Measurements from ENCODE around the gene FBLN2. TPM values are rescaled to one million over a fixed set of nuclear protein-coding genes. Genes with fewer than 3 reads are reported as not detected.

FBLN2 gene
- total RNA-seq, 2 experiments from 2014 or later = not detected

DNA sequence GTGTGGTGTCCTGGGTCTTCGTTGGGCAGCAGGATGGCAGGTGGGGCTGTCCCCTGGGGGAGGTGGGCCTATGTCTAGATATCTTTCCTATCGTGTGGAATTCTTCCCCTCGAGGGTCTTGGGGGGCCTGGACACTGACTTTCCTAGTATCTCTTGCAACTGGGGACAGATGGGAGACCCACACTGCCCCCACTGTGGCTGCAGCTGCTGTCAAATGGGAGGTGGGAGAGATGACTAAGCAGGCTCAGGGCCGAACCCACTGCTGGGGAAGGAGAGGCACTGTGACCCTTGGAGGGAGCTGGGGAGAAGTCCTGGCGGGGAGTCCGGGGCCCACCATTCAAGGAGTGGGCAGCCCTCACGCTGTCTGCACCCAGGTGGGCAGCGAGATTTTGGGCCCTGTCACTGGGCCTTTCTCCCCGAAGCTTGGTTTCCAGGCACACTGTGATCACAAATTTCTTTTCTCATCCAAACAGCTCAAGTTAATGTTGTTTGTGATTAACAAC lies 2.9 kb upstream of the FBLN2 start:
- H3K4me1 Mint-ChIP-seq (ENCODE audit: low read depth) = peaks cover 27% of the 10 kb centered on the region
- peaks cover 29% of the 10 kb centered on the region for H3K27me3 Mint-ChIP-seq (ENCODE audit: low read depth)
- H3K27ac Mint-ChIP-seq = no peak overlapping the region
- intact Hi-C loops (cut with micrococcal nuclease) = loop anchor here (5.0 kb wide), 1 partner anchor 44 kb away; no protein-coding TSS in a partner anchor
- no peaks in the 10 kb centered on the region for H3K36me3 Mint-ChIP-seq (ENCODE audit: low read depth)
- no peak for DNase-seq
- CTCF ChIA-PET = interaction anchor here (2.4 kb wide), 1 partner anchor 102 kb away, joined by 9 read pairs; no protein-coding TSS in a partner anchor
- H3K4me3 Mint-ChIP-seq = no peak overlapping the region
- peaks cover 4% of the 10 kb centered on the region for H3K9me3 Mint-ChIP-seq

DNA sequence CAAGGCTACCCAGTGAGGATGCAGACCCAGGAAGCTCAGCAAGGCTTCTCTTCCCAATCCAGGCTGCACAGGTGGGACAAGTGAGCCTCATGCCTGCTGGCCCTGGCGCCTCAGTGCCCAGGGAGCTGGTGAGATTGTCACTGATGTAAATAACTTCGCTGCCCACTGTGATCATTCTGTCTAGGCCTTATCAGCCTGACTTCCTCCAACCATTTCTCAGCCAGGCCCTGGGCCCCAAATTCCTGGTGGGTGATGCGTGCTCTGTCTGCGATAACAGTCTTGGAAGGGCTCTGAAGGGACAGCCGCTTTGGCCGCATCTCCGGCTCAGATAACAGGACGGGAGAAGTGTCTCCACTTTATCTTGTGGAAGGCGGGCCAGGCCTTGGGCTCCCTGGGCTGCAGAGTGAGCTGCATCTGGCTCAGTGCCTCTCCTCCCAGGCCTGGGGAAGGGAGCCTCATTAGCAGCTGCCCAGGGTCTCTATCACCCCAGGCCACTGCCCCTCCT lies 2.2 kb upstream of the FBLN2 start:
- H3K4me1 Mint-ChIP-seq (ENCODE audit: low read depth) = peaks cover 27% of the 10 kb centered on the region
- no peak for DNase-seq
- H3K27ac Mint-ChIP-seq = no peak overlapping the region
- no peaks in the 10 kb centered on the region for H3K36me3 Mint-ChIP-seq (ENCODE audit: low read depth)
- CTCF ChIA-PET = no interaction called here
- peaks cover 29% of the 10 kb centered on the region for H3K27me3 Mint-ChIP-seq (ENCODE audit: low read depth)
- intact Hi-C loops (cut with micrococcal nuclease) = loop anchor here (5.0 kb wide), 1 partner anchor 44 kb away; no protein-coding TSS in a partner anchor
- H3K4me3 Mint-ChIP-seq = no peak overlapping the region
- H3K9me3 Mint-ChIP-seq = peaks cover 2% of the 10 kb centered on the region

DNA sequence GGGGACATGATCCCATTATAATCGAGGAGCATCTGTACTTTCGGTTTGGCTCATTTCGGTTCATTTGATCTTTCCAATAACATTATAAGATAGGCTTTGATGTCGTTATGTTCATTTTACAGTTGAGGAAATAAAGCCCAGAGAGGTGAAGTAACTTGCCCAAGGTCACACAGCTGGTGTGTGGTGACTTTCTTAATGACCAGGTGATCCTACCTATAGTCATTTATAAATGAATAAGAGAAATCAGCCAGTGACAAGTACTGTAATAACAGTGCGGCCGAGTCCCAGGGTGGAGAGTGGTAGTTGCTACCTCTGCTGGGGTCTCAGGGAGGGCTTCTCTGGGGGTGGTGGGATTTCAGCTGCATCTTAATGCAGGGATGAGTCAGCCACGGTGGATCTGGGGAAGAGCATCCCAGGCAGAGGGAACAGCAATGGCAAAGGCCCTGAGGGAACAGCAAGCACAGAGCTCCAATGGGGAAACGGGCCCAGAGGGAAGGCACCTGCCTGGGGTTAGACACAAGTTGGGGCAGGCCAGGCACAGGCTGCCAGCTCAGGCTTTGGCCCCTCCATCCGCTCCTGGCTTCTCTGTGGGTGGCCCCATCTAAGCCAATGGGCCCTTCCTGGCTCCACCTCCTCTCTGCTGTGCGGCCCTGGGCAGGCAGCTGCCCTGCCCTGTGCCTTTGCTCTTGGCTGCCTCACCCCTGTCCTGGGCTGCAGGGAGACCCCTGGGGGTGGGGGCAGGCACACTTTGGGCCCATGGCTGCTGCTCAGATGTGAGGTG lies 1.1 kb upstream of the FBLN2 start:
- H3K4me3 Mint-ChIP-seq = peak overlapping the region; percentile 0
- H3K9me3 Mint-ChIP-seq = no peaks in the 10 kb centered on the region
- DNase-seq = no peak
- CTCF ChIA-PET = no interaction called here
- intact Hi-C loops (cut with micrococcal nuclease) = loop anchor here (5.0 kb wide), 1 partner anchor 45 kb away; no protein-coding TSS in a partner anchor
- peaks cover 27% of the 10 kb centered on the region for H3K4me1 Mint-ChIP-seq (ENCODE audit: low read depth)
- H3K36me3 Mint-ChIP-seq (ENCODE audit: low read depth) = no peaks in the 10 kb centered on the region
- H3K27me3 Mint-ChIP-seq (ENCODE audit: low read depth) = peaks cover 34% of the 10 kb centered on the region
- H3K27ac Mint-ChIP-seq = no peak overlapping the region

- intact Hi-C loops (cut with micrococcal nuclease) = loop anchor here (5.0 kb wide), 1 partner anchor 48 kb away; no protein-coding TSS in a partner anchor
- CTCF ChIA-PET = no interaction called here
- peaks cover 36% of the 10 kb centered on the region for H3K27me3 Mint-ChIP-seq (ENCODE audit: low read depth)
Observed at GRCh38 chr3:13549623-13550422, 898 bp downstream of the FBLN2 start.

GRCh38 chr3:13550423-13550690 lies 1.4 kb downstream of the FBLN2 start:
- H3K36me3 Mint-ChIP-seq (ENCODE audit: low read depth) = no peaks in the 10 kb centered on the region
- H3K4me3 Mint-ChIP-seq = no peak overlapping the region
- peaks cover 11% of the 10 kb centered on the region for H3K4me1 Mint-ChIP-seq (ENCODE audit: low read depth)
- H3K27me3 Mint-ChIP-seq (ENCODE audit: low read depth) = peaks cover 31% of the 10 kb centered on the region
- CTCF ChIA-PET = no interaction called here
- DNase-seq = no peak
- no peak overlapping the region for H3K27ac Mint-ChIP-seq
- no peaks in the 10 kb centered on the region for H3K9me3 Mint-ChIP-seq
- intact Hi-C loops (cut with micrococcal nuclease) = no loop called here

More at GRCh38 chr3:13549623-13550422, 898 bp downstream of the FBLN2 start:
- DNase-seq = peak; percentile 11
- no peaks in the 10 kb centered on the region for H3K36me3 Mint-ChIP-seq (ENCODE audit: low read depth)
- no peaks in the 10 kb centered on the region for H3K9me3 Mint-ChIP-seq
- H3K27ac Mint-ChIP-seq = no peak overlapping the region
- H3K4me3 Mint-ChIP-seq = peak overlapping the region; percentile 36
- peaks cover 17% of the 10 kb centered on the region for H3K4me1 Mint-ChIP-seq (ENCODE audit: low read depth)

- Mint-ChIP-seq H3K36me3 (ENCODE audit: low read depth) (no peaks in the 10 kb centered on the region), H3K4me1 (ENCODE audit: low read depth) (peaks cover 10% of the 10 kb centered on the region), H3K27me3 (ENCODE audit: low read depth) (peaks cover 29% of the 10 kb centered on the region), H3K9me3 (no peaks in the 10 kb centered on the region), H3K27ac (no peak overlapping the region), H3K4me3 (no peak overlapping the region)
- DNase-seq = no peak
- CTCF ChIA-PET = no interaction called here
- intact Hi-C loops (cut with micrococcal nuclease) = no loop called here
Observed at GRCh38 chr3:13550791-13551360, 2.0 kb downstream of the FBLN2 start.

- Mint-ChIP-seq H3K9me3 (no peaks in the 10 kb centered on the region), H3K36me3 (ENCODE audit: low read depth) (no peaks in the 10 kb centered on the region), H3K4me3 (no peak overlapping the region), H3K4me1 (ENCODE audit: low read depth) (peaks cover 9% of the 10 kb centered on the region), H3K27me3 (ENCODE audit: low read depth) (peaks cover 26% of the 10 kb centered on the region), H3K27ac (no peak overlapping the region)
- intact Hi-C loops (cut with micrococcal nuclease) = no loop called here
- no peak for DNase-seq
- CTCF ChIA-PET = no interaction called here
Observed at GRCh38 chr3:13552857-13553652, 4.1 kb downstream of the FBLN2 start.

- CTCF ChIA-PET = no interaction called here
- DNase-seq = no peak
Observed at GRCh38 chr3:13553686-13554085, 4.8 kb downstream of the FBLN2 start.

DNA sequence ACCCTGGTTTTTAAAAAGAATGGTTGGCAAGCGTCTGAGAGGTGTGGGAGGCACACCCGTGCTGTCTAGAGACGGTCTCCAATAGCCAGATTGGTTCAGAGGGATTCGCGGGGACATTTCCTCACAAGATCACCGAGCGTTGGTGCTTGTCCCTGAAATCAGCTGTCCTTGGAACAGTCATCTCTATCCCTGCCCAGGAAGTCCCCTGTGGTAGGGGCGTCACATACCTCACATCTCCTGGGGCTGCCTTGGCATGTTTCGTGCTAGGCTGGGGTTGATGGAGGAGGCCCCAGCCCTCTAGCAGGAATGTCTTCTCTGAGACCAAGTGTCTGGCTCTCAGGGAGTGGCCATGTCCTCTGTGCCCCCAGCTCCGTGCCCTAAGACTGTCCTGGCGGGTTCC lies 6.8 kb downstream of the FBLN2 start:
- Mint-ChIP-seq H3K9me3 (no peaks in the 10 kb centered on the region), H3K27me3 (ENCODE audit: low read depth) (peaks cover 14% of the 10 kb centered on the region), H3K27ac (no peak overlapping the region), H3K36me3 (ENCODE audit: low read depth) (no peaks in the 10 kb centered on the region), H3K4me3 (no peak overlapping the region), H3K4me1 (ENCODE audit: low read depth) (no peaks in the 10 kb centered on the region)
- intact Hi-C loops (cut with micrococcal nuclease) = no loop called here
- DNase-seq = no peak
- CTCF ChIA-PET = interaction anchor here (0.6 kb wide), 1 partner anchor 500 kb away, joined by 3 read pairs; no protein-coding TSS in a partner anchor

More at GRCh38 chr3:13553686-13554085, 4.8 kb downstream of the FBLN2 start:
- peaks cover 5% of the 10 kb centered on the region for H3K4me1 Mint-ChIP-seq (ENCODE audit: low read depth)
- intact Hi-C loops (cut with micrococcal nuclease) = no loop called here
- no peak overlapping the region for H3K27ac Mint-ChIP-seq
- no peaks in the 10 kb centered on the region for H3K9me3 Mint-ChIP-seq
- no peaks in the 10 kb centered on the region for H3K36me3 Mint-ChIP-seq (ENCODE audit: low read depth)
- H3K27me3 Mint-ChIP-seq (ENCODE audit: low read depth) = peaks cover 20% of the 10 kb centered on the region
- no peak overlapping the region for H3K4me3 Mint-ChIP-seq

GRCh38 chr3:13556207-13556606 lies 7.3 kb downstream of the FBLN2 start:
- Mint-ChIP-seq H3K4me1 (ENCODE audit: low read depth) (no peaks in the 10 kb centered on the region), H3K27ac (no peak overlapping the region)
- CTCF ChIA-PET = no interaction called here

GRCh38 chr3:13556917-13557316 lies 8.0 kb downstream of the FBLN2 start:
- CTCF ChIA-PET = no interaction called here
- DNase-seq = no peak
- Mint-ChIP-seq H3K4me1 (ENCODE audit: low read depth) (no peaks in the 10 kb centered on the region), H3K27ac (no peak overlapping the region), H3K36me3 (ENCODE audit: low read depth) (no peaks in the 10 kb centered on the region), H3K4me3 (no peak overlapping the region), H3K27me3 (ENCODE audit: low read depth) (peaks cover 13% of the 10 kb centered on the region), H3K9me3 (no peaks in the 10 kb centered on the region)
- intact Hi-C loops (cut with micrococcal nuclease) = no loop called here

More at GRCh38 chr3:13556207-13556606, 7.3 kb downstream of the FBLN2 start:
- intact Hi-C loops (cut with micrococcal nuclease) = no loop called here
- H3K27me3 Mint-ChIP-seq (ENCODE audit: low read depth) = peaks cover 14% of the 10 kb centered on the region
- H3K9me3 Mint-ChIP-seq = no peaks in the 10 kb centered on the region
- no peak for DNase-seq
- H3K4me3 Mint-ChIP-seq = no peak overlapping the region
- no peaks in the 10 kb centered on the region for H3K36me3 Mint-ChIP-seq (ENCODE audit: low read depth)

- H3K4me3 Mint-ChIP-seq = no peak overlapping the region
- H3K36me3 Mint-ChIP-seq (ENCODE audit: low read depth) = no peaks in the 10 kb centered on the region
- no peaks in the 10 kb centered on the region for H3K4me1 Mint-ChIP-seq (ENCODE audit: low read depth)
- DNase-seq = no peak
- intact Hi-C loops (cut with micrococcal nuclease) = no loop called here
- no peaks in the 10 kb centered on the region for H3K9me3 Mint-ChIP-seq
- CTCF ChIA-PET = no interaction called here
- no peak overlapping the region for H3K27ac Mint-ChIP-seq
- H3K27me3 Mint-ChIP-seq (ENCODE audit: low read depth) = peaks cover 11% of the 10 kb centered on the region
Observed at GRCh38 chr3:13557417-13557816, 8.5 kb downstream of the FBLN2 start.

Measured in activated naive CD4-positive, alpha-beta T cell treated with anti-CD3 and anti-CD28 coated beads for 36 hours (primary cell).